Measurements from ENCODE around the gene CHL1. TPM values are rescaled to one million over a fixed set of nuclear protein-coding genes. Genes with fewer than 3 reads are reported as not detected.

The CHL1 gene
- total and polyA plus RNA-seq, 2 donors (not counting 1 experiment from before 2014, with no cell fraction given) = 0.01 to 0.33 TPM

DNA sequence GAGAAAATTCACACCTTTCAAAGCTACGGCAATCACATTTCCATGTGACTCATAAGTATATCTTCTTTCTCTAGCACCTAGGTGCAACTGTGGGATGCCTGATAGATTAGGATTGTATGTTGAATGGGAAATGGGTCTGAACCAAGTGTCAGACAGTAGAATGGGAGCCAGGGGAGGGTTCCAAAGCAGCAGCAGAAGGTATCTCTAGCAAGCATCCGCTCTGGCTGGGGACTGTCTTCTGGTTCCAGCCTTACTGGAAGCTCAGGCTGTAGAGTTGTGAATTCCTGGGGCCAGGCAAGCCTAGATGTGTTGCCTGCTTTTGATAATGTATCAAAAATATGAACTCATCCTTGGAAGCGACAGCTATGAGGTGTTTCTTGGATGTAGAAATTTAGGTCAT, 2.1 kb upstream of the CHL1 start:
- Histone ChIP-seq H3K9me3 (ENCODE audit: control insufficient read depth, insufficient read depth, low read depth, low read length) (no peaks in the 10 kb centered on the region), H3K36me3 (ENCODE audit: control insufficient read depth, insufficient read depth, low read length) (no peaks in the 10 kb centered on the region), H4K20me1 (ENCODE audit: control insufficient read depth, extremely low read depth, insufficient read depth, low read length) (no peaks in the 10 kb centered on the region), H3K79me2 (ENCODE audit: control insufficient read depth, insufficient read depth, low read length) (no peaks in the 10 kb centered on the region), H3K4me2 (ENCODE audit: extremely low read depth, insufficient read depth, low read length) (no peak overlapping the region), H3K27me3 (ENCODE audit: control insufficient read depth, insufficient read depth, low read length) (no peaks in the 10 kb centered on the region), H3K27ac (ENCODE audit: insufficient read depth, low read length) (no peak overlapping the region), H3K9ac (ENCODE audit: insufficient read depth, low read length) (no peak overlapping the region), H3K4me3 (replicated peaks in 1 of 4; ENCODE audit: control extremely low read depth in 1 of 4, insufficient read depth in 1 of 4, low read depth in 3 of 4, low read length in 4 of 4) (no peak overlapping the region), H3K4me1 (ENCODE audit: control insufficient read depth, extremely low read depth, insufficient read depth, low read length) (no peaks in the 10 kb centered on the region), H2AFZ (ENCODE audit: low read length) (no peak overlapping the region)
- DNase-seq (ENCODE audit: low read depth in 2 of 2) = no peak
- TF ChIP-seq CTCF (conservative IDR thresholded peaks at IDR 0.05 in 1 of 2, IDR thresholded peaks at IDR 0.05 in 1 of 2; ENCODE audit: low read depth in 1 of 2, low read length in 2 of 2) (no peak), EZH2 (IDR thresholded peaks at IDR 0.05; ENCODE audit: low read length, missing control alignments) (no peak)

DNA sequence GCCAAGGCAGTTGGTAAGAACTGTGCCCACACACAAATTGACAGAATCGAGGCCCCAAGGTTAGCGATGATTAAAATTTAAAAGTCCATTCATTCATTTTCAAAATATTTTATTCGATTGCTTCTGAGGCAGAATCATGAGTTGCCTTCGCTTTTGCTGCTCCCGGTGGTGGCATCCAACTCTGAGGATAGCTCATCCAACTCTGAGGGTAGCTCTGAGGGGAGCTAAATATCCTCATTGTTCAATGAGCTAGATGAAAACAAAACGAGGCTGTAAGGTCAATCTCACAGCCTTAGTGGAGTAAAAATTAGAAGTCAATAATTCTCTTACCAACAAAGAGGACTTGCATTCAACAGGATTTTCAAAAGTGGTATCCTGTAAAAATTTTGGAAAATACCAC, 897 bp upstream of the CHL1 start:
- no peak overlapping the region for H3K9ac ChIP-seq (ENCODE audit: insufficient read depth, low read length)
- H3K4me1 ChIP-seq (ENCODE audit: control insufficient read depth, extremely low read depth, insufficient read depth, low read length) = no peaks in the 10 kb centered on the region
- no peaks in the 10 kb centered on the region for H3K36me3 ChIP-seq (ENCODE audit: control insufficient read depth, insufficient read depth, low read length)
- no peaks in the 10 kb centered on the region for H3K79me2 ChIP-seq (ENCODE audit: control insufficient read depth, insufficient read depth, low read length)
- no peaks in the 10 kb centered on the region for H3K27me3 ChIP-seq (ENCODE audit: control insufficient read depth, insufficient read depth, low read length)
- no peak for DNase-seq (ENCODE audit: low read depth in 2 of 2)
- no peak overlapping the region for H2AFZ ChIP-seq (ENCODE audit: low read length)
- no peaks in the 10 kb centered on the region for H3K9me3 ChIP-seq (ENCODE audit: control insufficient read depth, insufficient read depth, low read depth, low read length)
- H3K4me3 ChIP-seq (replicated peaks in 1 of 4; ENCODE audit: control extremely low read depth in 1 of 4, insufficient read depth in 1 of 4, low read depth in 3 of 4, low read length in 4 of 4) = no peak overlapping the region
- H3K27ac ChIP-seq (ENCODE audit: insufficient read depth, low read length) = no peak overlapping the region
- no peak overlapping the region for H3K4me2 ChIP-seq (ENCODE audit: extremely low read depth, insufficient read depth, low read length)
- no peak for TF ChIP-seq EZH2 (IDR thresholded peaks at IDR 0.05; ENCODE audit: low read length, missing control alignments)
- TF ChIP-seq CTCF (conservative IDR thresholded peaks at IDR 0.05 in 1 of 2, IDR thresholded peaks at IDR 0.05 in 1 of 2; ENCODE audit: low read depth in 1 of 2, low read length in 2 of 2) = no peak
- no peaks in the 10 kb centered on the region for H4K20me1 ChIP-seq (ENCODE audit: control insufficient read depth, extremely low read depth, insufficient read depth, low read length)

DNA sequence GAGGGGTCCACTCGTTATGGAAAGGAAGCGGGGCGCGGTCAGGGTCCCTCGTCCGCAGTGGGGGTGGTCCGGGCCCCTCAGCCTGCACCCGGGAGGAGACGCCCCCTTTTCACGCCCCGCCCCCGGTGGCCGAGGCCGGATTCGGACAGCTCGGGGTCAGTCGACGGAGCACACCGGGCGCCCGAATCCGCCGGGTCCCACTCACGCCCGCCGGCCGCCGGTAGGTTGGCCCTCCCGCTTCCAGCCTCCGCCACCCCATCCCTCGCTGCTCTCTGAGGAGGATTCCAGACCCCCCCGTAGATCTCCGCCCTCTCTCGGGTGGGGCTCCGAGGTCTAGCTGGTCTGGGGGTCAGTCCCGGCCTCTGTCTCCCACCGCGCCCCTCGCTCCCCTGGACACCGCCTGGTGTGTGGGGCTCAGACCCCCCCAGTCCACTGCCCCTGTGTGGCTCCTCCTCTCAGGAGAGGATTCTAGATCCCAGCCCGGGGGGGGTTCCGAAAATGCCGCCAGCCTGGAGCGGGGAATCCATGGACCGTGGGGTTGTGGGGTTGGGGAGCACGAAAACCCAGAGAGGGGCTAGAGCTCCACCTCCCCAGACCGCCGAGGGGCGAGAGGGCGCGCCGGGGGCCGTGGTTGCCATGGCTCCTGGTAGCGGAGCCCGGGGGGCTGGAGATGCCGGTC, 725 bp downstream of the CHL1 start:
- H3K36me3 ChIP-seq (ENCODE audit: control insufficient read depth, insufficient read depth, low read length) = no peaks in the 10 kb centered on the region
- DNase-seq (ENCODE audit: low read depth in 2 of 2) = no peak
- H3K79me2 ChIP-seq (ENCODE audit: control insufficient read depth, insufficient read depth, low read length) = no peaks in the 10 kb centered on the region
- no peaks in the 10 kb centered on the region for H3K27me3 ChIP-seq (ENCODE audit: control insufficient read depth, insufficient read depth, low read length)
- H3K27ac ChIP-seq (ENCODE audit: insufficient read depth, low read length) = no peak overlapping the region
- TF ChIP-seq CTCF (conservative IDR thresholded peaks at IDR 0.05 in 1 of 2, IDR thresholded peaks at IDR 0.05 in 1 of 2; ENCODE audit: low read depth in 1 of 2, low read length in 2 of 2) = no peak
- TF ChIP-seq EZH2 (IDR thresholded peaks at IDR 0.05; ENCODE audit: low read length, missing control alignments) = no peak
- no peaks in the 10 kb centered on the region for H3K4me1 ChIP-seq (ENCODE audit: control insufficient read depth, extremely low read depth, insufficient read depth, low read length)
- no peaks in the 10 kb centered on the region for H3K9me3 ChIP-seq (ENCODE audit: control insufficient read depth, insufficient read depth, low read depth, low read length)
- H3K4me2 ChIP-seq (ENCODE audit: extremely low read depth, insufficient read depth, low read length) = peak overlapping the region; percentile 59
- H3K9ac ChIP-seq (ENCODE audit: insufficient read depth, low read length) = no peak overlapping the region
- no peaks in the 10 kb centered on the region for H4K20me1 ChIP-seq (ENCODE audit: control insufficient read depth, extremely low read depth, insufficient read depth, low read length)
- no peak overlapping the region for H2AFZ ChIP-seq (ENCODE audit: low read length)
- H3K4me3 ChIP-seq (replicated peaks in 1 of 4; ENCODE audit: control extremely low read depth in 1 of 4, insufficient read depth in 1 of 4, low read depth in 3 of 4, low read length in 4 of 4) = peak overlapping the region in 2 of 4 experiments; percentile 36 to 64

All from fibroblast of lung (primary cell).